Measurements from ENCODE around the gene ATP5PD.

- TF ChIP-seq ZNF274 (IDR thresholded peaks at IDR 0.05; ENCODE audit: low read length) (no peak), ZNF274 (tag by site-specific recombination; IDR thresholded peaks at IDR 0.05; ENCODE audit: borderline replicate concordance) (no peak), PATZ1 (tag by site-specific recombination; IDR thresholded peaks at IDR 0.05) (peak; percentile 95), CTCF (tag by site-specific recombination; IDR thresholded peaks at IDR 0.05) (peak; percentile 54), ZNF335 (tag by site-specific recombination; conservative IDR thresholded peaks at IDR 0.05) (peak; percentile 94), ZBTB26 (tag by site-specific recombination; optimal IDR thresholded peaks at IDR 0.05) (no peak), ZNF112 (tag by site-specific recombination; IDR thresholded peaks at IDR 0.05) (no peak), BCL11A (tag by site-specific recombination; IDR thresholded peaks at IDR 0.05; ENCODE audit: low read depth) (no peak), ZSCAN30 (tag by site-specific recombination; IDR thresholded peaks at IDR 0.05) (no peak), ZBTB20 (tag by site-specific recombination; IDR thresholded peaks at IDR 0.05) (peak; percentile 50), ZBTB44 (tag by site-specific recombination; IDR thresholded peaks at IDR 0.05) (peak; percentile 51; the same call in 1 of the 2 replicates), SETDB1 (IDR thresholded peaks at IDR 0.05; ENCODE audit: insufficient read length, low read length) (no peak)
Measured at GRCh38 chr17:75010683-75011400, 35.9 kb downstream of the ATP5PD start.
